ENCODE measurements around the gene TMEM170B.

TMEM170B gene

DNA sequence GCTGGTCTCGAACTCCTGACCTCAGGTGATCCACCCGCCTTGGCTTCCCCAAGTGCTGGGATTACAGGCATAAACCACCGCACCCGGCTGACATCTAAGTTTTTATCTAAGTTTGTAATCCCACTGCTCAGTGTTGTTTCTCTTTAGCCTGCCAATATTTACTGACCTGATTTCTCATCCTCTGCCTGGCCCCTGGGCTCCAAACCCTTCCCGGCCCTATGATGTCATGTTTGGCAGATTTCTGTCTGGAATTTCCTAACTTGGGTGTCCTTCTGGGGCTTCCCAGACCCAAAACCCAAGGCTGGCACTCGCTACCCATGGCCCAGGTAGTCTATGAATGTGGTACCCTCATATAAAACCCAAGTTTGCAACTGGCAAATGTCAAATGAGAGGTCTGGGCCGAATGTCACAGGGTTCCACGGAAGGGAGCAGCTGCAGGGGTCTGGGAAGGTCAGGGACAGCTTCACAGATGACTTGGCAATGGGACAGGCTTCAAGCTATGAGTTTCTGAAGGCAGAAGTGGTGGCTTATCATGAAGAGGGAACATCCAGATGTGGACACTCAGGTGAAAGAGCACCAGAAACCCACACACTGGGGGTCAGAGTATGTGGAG is 54.9 kb downstream of the TMEM170B start:
- Histone ChIP-seq H3K4me2 (ENCODE audit: low read length) (no peak overlapping the region), H3K9me2 (replicated peaks; ENCODE audit: control insufficient read depth, low read length) (no peaks in the 10 kb centered on the region), H3K27me3 (ENCODE audit: control insufficient read depth, low read length) (no peaks in the 10 kb centered on the region), H3K4me1 (ENCODE audit: control insufficient read depth, low read length) (no peaks in the 10 kb centered on the region), H3K4me3 (ENCODE audit: low read length) (no peak overlapping the region), H3K36me3 (ENCODE audit: control insufficient read depth, low read length) (no peaks in the 10 kb centered on the region), H3F3A (ENCODE audit: control insufficient read depth, insufficient read depth) (no peaks in the 10 kb centered on the region), H4K20me1 (ENCODE audit: control insufficient read depth, insufficient read depth, low read depth, low read length) (no peaks in the 10 kb centered on the region), H3K79me2 (ENCODE audit: control insufficient read depth, low read length) (no peaks in the 10 kb centered on the region), H3K27ac (ENCODE audit: low read depth, low read length) (no peak overlapping the region), H3K9me3 (ENCODE audit: control insufficient read depth, insufficient read depth, low read length) (no peaks in the 10 kb centered on the region)
- TF ChIP-seq EZH2phosphoT487 (IDR thresholded peaks at IDR 0.05; ENCODE audit: borderline replicate concordance, low read length): no peak
- TF ChIP-seq, protein P1, sequence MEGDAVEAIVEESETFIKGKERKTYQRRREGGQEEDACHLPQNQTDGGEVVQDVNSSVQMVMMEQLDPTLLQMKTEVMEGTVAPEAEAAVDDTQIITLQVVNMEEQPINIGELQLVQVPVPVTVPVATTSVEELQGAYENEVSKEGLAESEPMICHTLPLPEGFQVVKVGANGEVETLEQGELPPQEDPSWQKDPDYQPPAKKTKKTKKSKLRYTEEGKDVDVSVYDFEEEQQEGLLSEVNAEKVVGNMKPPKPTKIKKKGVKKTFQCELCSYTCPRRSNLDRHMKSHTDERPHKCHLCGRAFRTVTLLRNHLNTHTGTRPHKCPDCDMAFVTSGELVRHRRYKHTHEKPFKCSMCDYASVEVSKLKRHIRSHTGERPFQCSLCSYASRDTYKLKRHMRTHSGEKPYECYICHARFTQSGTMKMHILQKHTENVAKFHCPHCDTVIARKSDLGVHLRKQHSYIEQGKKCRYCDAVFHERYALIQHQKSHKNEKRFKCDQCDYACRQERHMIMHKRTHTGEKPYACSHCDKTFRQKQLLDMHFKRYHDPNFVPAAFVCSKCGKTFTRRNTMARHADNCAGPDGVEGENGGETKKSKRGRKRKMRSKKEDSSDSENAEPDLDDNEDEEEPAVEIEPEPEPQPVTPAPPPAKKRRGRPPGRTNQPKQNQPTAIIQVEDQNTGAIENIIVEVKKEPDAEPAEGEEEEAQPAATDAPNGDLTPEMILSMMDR (IDR thresholded peaks at IDR 0.05; ENCODE audit: low read depth, low read length, poor library complexity, severe bottlenecking): no peak

DNA sequence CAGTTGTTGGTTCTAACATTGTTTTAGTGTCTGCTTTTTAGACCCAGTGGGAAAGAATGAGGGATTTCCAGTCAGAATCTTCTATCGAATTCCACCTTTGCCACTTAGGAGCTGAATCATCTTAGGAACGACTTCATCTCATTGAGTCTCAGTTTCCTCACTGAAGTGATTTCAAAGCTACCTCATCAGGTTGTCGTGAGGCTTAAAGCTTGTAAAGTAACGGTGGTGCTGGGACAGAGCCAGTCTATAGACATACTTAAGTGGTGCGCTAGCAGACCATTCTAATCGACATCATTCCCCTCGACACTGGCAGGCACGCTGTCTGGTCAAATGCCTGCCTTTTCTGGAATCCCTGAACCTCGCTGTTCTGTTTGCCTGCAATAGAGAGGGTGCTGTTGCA is 55.5 kb downstream of the TMEM170B start:
- no peaks in the 10 kb centered on the region for H4K20me1 ChIP-seq (ENCODE audit: control insufficient read depth, insufficient read depth, low read depth, low read length)
- H3K4me3 ChIP-seq (ENCODE audit: low read length): no peak overlapping the region
- H3K27ac ChIP-seq (ENCODE audit: low read depth, low read length): no peak overlapping the region
- no peak overlapping the region for H3K4me2 ChIP-seq (ENCODE audit: low read length)
- no peaks in the 10 kb centered on the region for H3K9me3 ChIP-seq (ENCODE audit: control insufficient read depth, insufficient read depth, low read length)
- H3K9me2 ChIP-seq (replicated peaks; ENCODE audit: control insufficient read depth, low read length): no peaks in the 10 kb centered on the region
- H3K36me3 ChIP-seq (ENCODE audit: control insufficient read depth, low read length): no peaks in the 10 kb centered on the region
- no peaks in the 10 kb centered on the region for H3K79me2 ChIP-seq (ENCODE audit: control insufficient read depth, low read length)
- TF ChIP-seq, protein P1 (IDR thresholded peaks at IDR 0.05; ENCODE audit: low read depth, low read length, poor library complexity, severe bottlenecking): no peak
- TF ChIP-seq EZH2phosphoT487 (IDR thresholded peaks at IDR 0.05; ENCODE audit: borderline replicate concordance, low read length): no peak
- H3K27me3 ChIP-seq (ENCODE audit: control insufficient read depth, low read length): no peaks in the 10 kb centered on the region
- H3K4me1 ChIP-seq (ENCODE audit: control insufficient read depth, low read length): no peaks in the 10 kb centered on the region
- no peaks in the 10 kb centered on the region for H3F3A ChIP-seq (ENCODE audit: control insufficient read depth, insufficient read depth)

DNA sequence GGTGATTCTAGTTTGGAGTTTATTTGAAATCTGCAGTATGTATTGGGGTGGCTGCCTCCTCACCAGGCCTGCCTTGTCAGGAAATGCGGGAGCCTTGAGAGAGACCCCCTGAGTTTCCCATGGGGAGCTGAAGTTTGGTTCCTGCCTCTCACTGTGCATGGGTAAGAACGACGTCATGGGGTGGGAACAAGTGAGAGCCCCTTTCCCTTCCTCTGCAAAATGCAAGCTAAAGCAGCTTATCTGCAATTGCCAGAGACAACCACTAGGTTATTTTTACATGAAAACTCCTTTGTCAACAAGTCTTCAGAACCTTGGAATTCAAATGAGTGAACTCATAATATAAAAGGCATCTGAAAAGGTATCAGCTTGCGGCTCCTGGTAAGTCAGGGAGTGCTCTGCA is 58.4 kb downstream of the TMEM170B start:
- no peak for TF ChIP-seq EZH2phosphoT487 (IDR thresholded peaks at IDR 0.05; ENCODE audit: borderline replicate concordance, low read length)
- TF ChIP-seq, protein P1 (IDR thresholded peaks at IDR 0.05; ENCODE audit: low read depth, low read length, poor library complexity, severe bottlenecking): peak; percentile 24
- Histone ChIP-seq H3K4me2 (ENCODE audit: low read length) (no peak overlapping the region), H3F3A (ENCODE audit: control insufficient read depth, insufficient read depth) (no peaks in the 10 kb centered on the region), H3K4me3 (ENCODE audit: low read length) (no peak overlapping the region), H3K79me2 (ENCODE audit: control insufficient read depth, low read length) (no peaks in the 10 kb centered on the region), H3K36me3 (ENCODE audit: control insufficient read depth, low read length) (no peaks in the 10 kb centered on the region), H3K9me2 (replicated peaks; ENCODE audit: control insufficient read depth, low read length) (no peaks in the 10 kb centered on the region), H4K20me1 (ENCODE audit: control insufficient read depth, insufficient read depth, low read depth, low read length) (no peaks in the 10 kb centered on the region), H3K9me3 (ENCODE audit: control insufficient read depth, insufficient read depth, low read length) (no peaks in the 10 kb centered on the region), H3K4me1 (ENCODE audit: control insufficient read depth, low read length) (no peaks in the 10 kb centered on the region), H3K27ac (ENCODE audit: low read depth, low read length) (no peak overlapping the region), H3K27me3 (ENCODE audit: control insufficient read depth, low read length) (no peaks in the 10 kb centered on the region)

Measured in DOHH2 (cell line).